ENCODE data around the gene VWCE. TPM values are rescaled to one million over a fixed set of nuclear protein-coding genes. Genes with fewer than 3 reads are reported as not detected.

Gene VWCE
- polyA plus RNA-seq, 1 of the 3 experiments (the other 2 are of a cell fraction), result 5.0 TPM

GRCh38 chr11:61259363-61259762 lies 35.8 kb downstream of the VWCE start:
- Histone ChIP-seq H3K9me3 (no peaks in the 10 kb centered on the region), H3K4me3 (ENCODE audit: low read depth in 2 of 2, low read length in 1 of 2) (no peak overlapping the region), H3K79me2 (ENCODE audit: insufficient read depth) (no peaks in the 10 kb centered on the region), H2AFZ (ENCODE audit: low read depth) (no peak overlapping the region), H3F3A (replicated peaks; ENCODE audit: insufficient read depth) (no peaks in the 10 kb centered on the region), H3K9me2 (no peaks in the 10 kb centered on the region), H3K27me3 (ENCODE audit: insufficient read depth) (no peaks in the 10 kb centered on the region), H3K4me1 (ENCODE audit: control insufficient read depth in 1 of 2, insufficient read depth in 2 of 2, low read depth in 1 of 2, low read length in 1 of 2) (no peaks in the 10 kb centered on the region), H3K36me3 (replicated peaks in 1 of 2; ENCODE audit: control insufficient read depth in 1 of 2, insufficient read depth in 2 of 2, low read length in 1 of 2) (no peaks in the 10 kb centered on the region), H3K4me2 (no peak overlapping the region), H3K27ac (ENCODE audit: low read depth in 2 of 2, low read length in 1 of 2) (no peak overlapping the region), H4K20me1 (ENCODE audit: insufficient read depth) (no peaks in the 10 kb centered on the region), H3K9ac (no peak overlapping the region)
- POLR2A ChIA-PET, result no interaction called here
- TF ChIP-seq EP300 (IDR thresholded peaks at IDR 0.05; ENCODE audit: borderline replicate concordance in 1 of 2, low read depth in 1 of 2, low read length in 1 of 2), result no peak
- no peak for TF ChIP-seq CHD2 (IDR thresholded peaks at IDR 0.05; ENCODE audit: low read length, partially characterized antibody)
- no peak for TF ChIP-seq MAX (IDR thresholded peaks at IDR 0.05; ENCODE audit: low read depth)
- no peak for TF ChIP-seq CTCF (IDR thresholded peaks at IDR 0.05)
- TF ChIP-seq RAD21 (IDR thresholded peaks at IDR 0.05; ENCODE audit: low read length), result no peak
- TF ChIP-seq MXI1 (IDR thresholded peaks at IDR 0.05; ENCODE audit: low read depth, low read length), result no peak
- TF ChIP-seq FOXM1 (IDR thresholded peaks at IDR 0.05; ENCODE audit: low read depth), result no peak
- no peak for TF ChIP-seq USF1 (IDR thresholded peaks at IDR 0.05; ENCODE audit: borderline replicate concordance, low read depth)
- TF ChIP-seq USF2 (IDR thresholded peaks at IDR 0.05; ENCODE audit: borderline replicate concordance, low read depth, low read length), result no peak
- no peak for TF ChIP-seq NFIC (IDR thresholded peaks at IDR 0.05; ENCODE audit: borderline replicate concordance)
- no peak for TF ChIP-seq ELF1 (IDR thresholded peaks at IDR 0.05)
- TF ChIP-seq TAF1 (IDR thresholded peaks at IDR 0.05; ENCODE audit: borderline replicate concordance, low read depth, low read length), result no peak
- no peak for TF ChIP-seq EZH2phosphoT487 (IDR thresholded peaks at IDR 0.05; ENCODE audit: borderline replicate concordance, low read depth)
- no peak for TF ChIP-seq RCOR1 (IDR thresholded peaks at IDR 0.05; ENCODE audit: low read length)
- TF ChIP-seq FOSL2 (IDR thresholded peaks at IDR 0.05; ENCODE audit: borderline replicate concordance, low read depth), result no peak
- TF ChIP-seq TCF12 (IDR thresholded peaks at IDR 0.05), result no peak
- no peak for TF ChIP-seq JUND (IDR thresholded peaks at IDR 0.05)
- no peak for TF ChIP-seq GATA2 (CRISPR knock-in tag; IDR thresholded peaks at IDR 0.05)
- no peak for TF ChIP-seq MEF2A (IDR thresholded peaks at IDR 0.05; ENCODE audit: borderline replicate concordance, low read depth)
- TF ChIP-seq FOXJ3 (CRISPR knock-in tag; IDR thresholded peaks at IDR 0.05), result no peak
- no peak for DNase-seq
- CTCF ChIA-PET, result no interaction called here
- WGBS (ENCODE audit: low lambda C conversion rate), result 82% methylated on average over 6 of the region's 6 CpGs
